IPS-NIHi7 (cell line): ENCODE data around the gene LRRK1.

Experiments used
- DNase-seq: peaks from one replicate; pipeline ENCODE4 v3.0.0; 2012; ENCODE audit warnings: mixed read lengths; ENCODE audit errors: extremely low spot score

The LRRK1 gene

GRCh38 chr15:100918690-100919480 lies at the start of gene LRRK1:
Gene LRRK1 (plus strand): TSS chr15:100919357. CDS start chr15:100924633, 5,276 bp downstream.
- DNase-seq = peak; percentile 41

GRCh38 chr15:100873029-100873677 lies 46.0 kb upstream of the LRRK1 start:
- DNase-seq = peak; percentile 76

GRCh38 chr15:100875495-100875894 lies 43.7 kb upstream of the LRRK1 start:
- no peak for DNase-seq

GRCh38 chr15:100875976-100876375 lies 43.2 kb upstream of the LRRK1 start:
- no peak for DNase-seq

GRCh38 chr15:100877551-100877950 lies 41.6 kb upstream of the LRRK1 start:
- no peak for DNase-seq

GRCh38 chr15:100878130-100878529 lies 41.0 kb upstream of the LRRK1 start:
- no peak for DNase-seq

GRCh38 chr15:100878648-100879047 lies 40.5 kb upstream of the LRRK1 start:
- peak; percentile 43 for DNase-seq

- peak; percentile 43 for DNase-seq
These were observed 40.1 kb upstream of the LRRK1 start for GRCh38 chr15:100879061-100879463.

GRCh38 chr15:100879464-100880138 lies 39.6 kb upstream of the LRRK1 start, which contains the start of gene ALDH1A3:
Gene ALDH1A3 (plus strand): TSS chr15:100879831. CDS start chr15:100879908, 77 bp downstream.
- peak; percentile 38 for DNase-seq

- DNase-seq = peak; percentile 58
These were observed 38.8 kb upstream of the LRRK1 start for GRCh38 chr15:100880139-100880896.

GRCh38 chr15:100880897-100881242 lies 38.3 kb upstream of the LRRK1 start:
- DNase-seq = no peak

GRCh38 chr15:100881573-100882336 lies 37.4 kb upstream of the LRRK1 start:
- no peak for DNase-seq

- no peak for DNase-seq
These were observed 34.0 kb upstream of the LRRK1 start for GRCh38 chr15:100885116-100885515.

- DNase-seq = no peak
These were observed 33.3 kb upstream of the LRRK1 start for GRCh38 chr15:100885811-100886210.

- no peak for DNase-seq
These were observed 31.8 kb upstream of the LRRK1 start for GRCh38 chr15:100887211-100887913.

- DNase-seq = peak; percentile 39
These were observed 29.6 kb upstream of the LRRK1 start for GRCh38 chr15:100889385-100890050.

- no peak for DNase-seq
These were observed 29.0 kb upstream of the LRRK1 start for GRCh38 chr15:100890051-100890720.

- DNase-seq = no peak
These were observed 28.3 kb upstream of the LRRK1 start for GRCh38 chr15:100890850-100891249.

GRCh38 chr15:100891307-100892012 lies 27.7 kb upstream of the LRRK1 start:
- peak; percentile 37 for DNase-seq
